DMS53 treated with DMSO at 0.1 percent for 48 hours (cell line): ENCODE results near the gene CIROP.

ENCODE experiments used
- DNase-seq: peaks from one replicate; lab custom pipeline; 2025; ENCODE audit not compliant: unreplicated experiment; lab: John Stamatoyannopoulos, UW

CIROP gene

GRCh38 chr14:23051141-23052057 lies 53.4 kb downstream of the CIROP start:
- no peak for DNase-seq
